Cerebellar cortex (tissue), 1 donor: ENCODE data around the gene NKD1.

Source experiments
- DNase-seq: peaks from one replicate; pipeline ENCODE4 v3.0.0-alpha.2; 2015; ENCODE audit warnings: low spot score

NKD1 gene

GRCh38 chr16:50580180-50580798 is 32.1 kb downstream of the NKD1 start:
- no peak for DNase-seq

GRCh38 chr16:50581845-50582244 is 33.6 kb downstream of the NKD1 start:
- DNase-seq, result no peak

- DNase-seq, result no peak
Measured at GRCh38 chr16:50583211-50583610, 35.0 kb downstream of the NKD1 start.

- no peak for DNase-seq
Measured at GRCh38 chr16:50584033-50584722, 36.0 kb downstream of the NKD1 start.

GRCh38 chr16:50585331-50585776 is 37.2 kb downstream of the NKD1 start:
- no peak for DNase-seq

- no peak for DNase-seq
Measured at GRCh38 chr16:50587543-50587942, 39.3 kb downstream of the NKD1 start.

GRCh38 chr16:50588276-50588675 is 40.1 kb downstream of the NKD1 start:
- peak; percentile 44 for DNase-seq

- DNase-seq, result no peak
Measured at GRCh38 chr16:50591209-50591608, 43.0 kb downstream of the NKD1 start.

- DNase-seq, result peak; percentile 90
Measured at GRCh38 chr16:50591800-50592771, 43.9 kb downstream of the NKD1 start.

GRCh38 chr16:50592996-50593395 is 44.8 kb downstream of the NKD1 start:
- DNase-seq, result no peak

GRCh38 chr16:50593410-50594150 is 45.4 kb downstream of the NKD1 start:
- DNase-seq, result peak; percentile 25

GRCh38 chr16:50594308-50595260 is 46.4 kb downstream of the NKD1 start:
- DNase-seq, result no peak

- DNase-seq, result no peak
Measured at GRCh38 chr16:50595859-50596258, 47.7 kb downstream of the NKD1 start.

GRCh38 chr16:50596762-50597450 is 48.7 kb downstream of the NKD1 start:
- no peak for DNase-seq

- DNase-seq, result no peak
Measured at GRCh38 chr16:50597563-50598255, 49.5 kb downstream of the NKD1 start.

GRCh38 chr16:50598256-50598894 is 50.2 kb downstream of the NKD1 start:
- DNase-seq, result no peak

GRCh38 chr16:50598936-50599361 is 50.8 kb downstream of the NKD1 start:
- no peak for DNase-seq

GRCh38 chr16:50599494-50599893 is 51.3 kb downstream of the NKD1 start:
- DNase-seq, result no peak
